ENCODE measurements around the gene CTNNBL1. TPM values are rescaled to one million over a fixed set of nuclear protein-coding genes. Genes with fewer than 3 reads are reported as not detected.
"Not testable (repeated sequence)": the region's sequence is repeated elsewhere in the genome, so short reads cannot be mapped to it uniquely, and the experiment has no call there.

Gene CTNNBL1
- total RNA-seq, 1 donor: 19.5 TPM

DNA sequence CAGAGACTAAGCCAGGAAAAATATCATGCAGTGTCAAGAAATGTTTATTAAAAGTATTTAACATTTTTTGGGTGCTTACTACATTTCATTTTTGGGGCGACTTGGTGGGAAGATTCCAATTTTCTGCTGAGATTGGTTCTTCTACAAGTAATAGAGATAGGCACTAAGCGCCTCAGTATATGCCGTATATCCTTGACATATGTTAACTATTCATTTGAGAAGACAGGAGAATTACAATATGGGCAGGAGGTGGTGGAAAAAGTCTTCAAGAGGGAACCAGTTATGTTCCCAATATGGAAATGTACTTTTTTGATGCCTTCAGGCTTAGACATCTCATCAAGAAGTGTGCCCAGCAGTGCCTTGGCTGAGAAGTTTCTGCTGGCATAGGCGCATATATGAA is 6.5 kb downstream of the CTNNBL1 start:
- no peak overlapping the region for H2AFZ ChIP-seq (ENCODE audit: low read length)
- no peak for DNase-seq (ENCODE audit: insufficient read length, low spot score, missing footprints)
- no peak overlapping the region for H3K4me2 ChIP-seq (ENCODE audit: insufficient read depth, low read length)
- H4K20me1 ChIP-seq (ENCODE audit: insufficient read depth, low read length): peaks cover 27% of the 10 kb centered on the region
- no peak overlapping the region for H3K27ac ChIP-seq (ENCODE audit: low read depth, low read length)
- no peak overlapping the region for H3K4me3 ChIP-seq (ENCODE audit: insufficient read depth, low read length)
- H3K4me1 ChIP-seq (ENCODE audit: insufficient read depth, low read length): no peaks in the 10 kb centered on the region
- H3K36me3 ChIP-seq (ENCODE audit: insufficient read depth, low read length): peaks cover 4% of the 10 kb centered on the region
- TF ChIP-seq, protein P1, sequence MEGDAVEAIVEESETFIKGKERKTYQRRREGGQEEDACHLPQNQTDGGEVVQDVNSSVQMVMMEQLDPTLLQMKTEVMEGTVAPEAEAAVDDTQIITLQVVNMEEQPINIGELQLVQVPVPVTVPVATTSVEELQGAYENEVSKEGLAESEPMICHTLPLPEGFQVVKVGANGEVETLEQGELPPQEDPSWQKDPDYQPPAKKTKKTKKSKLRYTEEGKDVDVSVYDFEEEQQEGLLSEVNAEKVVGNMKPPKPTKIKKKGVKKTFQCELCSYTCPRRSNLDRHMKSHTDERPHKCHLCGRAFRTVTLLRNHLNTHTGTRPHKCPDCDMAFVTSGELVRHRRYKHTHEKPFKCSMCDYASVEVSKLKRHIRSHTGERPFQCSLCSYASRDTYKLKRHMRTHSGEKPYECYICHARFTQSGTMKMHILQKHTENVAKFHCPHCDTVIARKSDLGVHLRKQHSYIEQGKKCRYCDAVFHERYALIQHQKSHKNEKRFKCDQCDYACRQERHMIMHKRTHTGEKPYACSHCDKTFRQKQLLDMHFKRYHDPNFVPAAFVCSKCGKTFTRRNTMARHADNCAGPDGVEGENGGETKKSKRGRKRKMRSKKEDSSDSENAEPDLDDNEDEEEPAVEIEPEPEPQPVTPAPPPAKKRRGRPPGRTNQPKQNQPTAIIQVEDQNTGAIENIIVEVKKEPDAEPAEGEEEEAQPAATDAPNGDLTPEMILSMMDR (IDR thresholded peaks at IDR 0.05; ENCODE audit: extremely low read depth, low read depth, low read length): no peak
- H3K9me3 ChIP-seq (ENCODE audit: low read depth, low read length): no peaks in the 10 kb centered on the region
- peaks cover 85% of the 10 kb centered on the region for H3K79me2 ChIP-seq (ENCODE audit: insufficient read depth, low read length)
- H3K27me3 ChIP-seq (ENCODE audit: insufficient read depth, low read length): no peaks in the 10 kb centered on the region

DNA sequence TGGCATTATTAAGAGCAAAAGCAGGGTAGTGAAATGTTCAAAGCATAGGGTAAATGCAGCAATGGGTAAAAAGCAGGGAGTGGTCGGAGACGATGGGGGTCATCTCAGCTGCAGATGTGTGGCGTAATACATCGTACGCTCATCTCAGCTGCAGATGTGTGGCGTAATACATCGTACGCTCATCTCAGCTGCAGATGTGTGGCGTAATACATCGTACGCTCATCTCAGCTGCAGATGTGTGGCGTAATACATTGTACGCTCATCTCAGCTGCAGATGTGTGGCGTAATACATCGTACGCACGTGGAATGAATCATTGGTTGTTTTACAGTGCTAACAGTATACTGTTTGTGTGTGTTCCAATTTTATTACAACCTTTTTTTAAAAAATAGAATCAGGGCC is 7.8 kb downstream of the CTNNBL1 start:
- H3K36me3 ChIP-seq (ENCODE audit: insufficient read depth, low read length); H3K4me3 ChIP-seq (ENCODE audit: insufficient read depth, low read length); H3K27me3 ChIP-seq (ENCODE audit: insufficient read depth, low read length); H3K4me2 ChIP-seq (ENCODE audit: insufficient read depth, low read length); H3K27ac ChIP-seq (ENCODE audit: low read depth, low read length); DNase-seq (ENCODE audit: insufficient read length, low spot score, missing footprints); H3K4me1 ChIP-seq (ENCODE audit: insufficient read depth, low read length); H2AFZ ChIP-seq (ENCODE audit: low read length); H3K9me3 ChIP-seq (ENCODE audit: low read depth, low read length): not testable (repeated sequence)
- H3K79me2 ChIP-seq (ENCODE audit: insufficient read depth, low read length): peaks cover 82% of the 10 kb centered on the region
- H4K20me1 ChIP-seq (ENCODE audit: insufficient read depth, low read length): peaks cover 32% of the 10 kb centered on the region

DNA sequence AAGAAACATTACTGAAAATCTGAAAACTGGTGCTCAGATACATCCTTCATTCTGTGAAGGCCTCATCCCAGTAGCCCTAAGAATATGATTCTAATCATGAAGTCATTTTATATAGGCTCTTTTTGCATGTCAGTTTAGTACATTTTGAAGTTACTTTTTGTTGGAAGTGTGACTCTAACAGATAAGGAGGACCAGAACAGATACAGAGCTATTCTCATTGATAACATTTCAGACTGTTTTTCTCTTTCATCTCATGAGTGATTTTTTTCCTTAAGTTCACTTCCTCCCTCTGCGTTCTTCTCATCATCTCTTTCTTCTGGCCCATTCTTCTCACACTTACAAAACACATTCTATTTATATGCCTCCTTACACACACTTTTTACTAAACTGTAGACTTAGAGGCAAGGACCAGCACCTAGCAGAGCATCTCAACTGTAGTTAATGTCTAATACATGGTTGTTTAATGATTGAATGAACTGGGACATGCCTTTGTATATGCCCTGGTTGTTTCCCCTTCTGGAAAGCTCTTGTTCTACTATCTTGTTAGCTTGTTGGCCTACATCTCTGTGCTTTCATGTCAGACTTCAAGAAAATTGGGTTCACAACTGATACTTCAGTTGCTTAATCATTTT is 8.7 kb downstream of the CTNNBL1 start:
- TF ChIP-seq, protein P1 (IDR thresholded peaks at IDR 0.05; ENCODE audit: extremely low read depth, low read depth, low read length): no peak
- no peaks in the 10 kb centered on the region for H3K4me1 ChIP-seq (ENCODE audit: insufficient read depth, low read length)
- H3K27ac ChIP-seq (ENCODE audit: low read depth, low read length): no peak overlapping the region
- H3K4me3 ChIP-seq (ENCODE audit: insufficient read depth, low read length): no peak overlapping the region
- no peaks in the 10 kb centered on the region for H3K36me3 ChIP-seq (ENCODE audit: insufficient read depth, low read length)
- no peaks in the 10 kb centered on the region for H3K9me3 ChIP-seq (ENCODE audit: low read depth, low read length)
- no peak overlapping the region for H3K4me2 ChIP-seq (ENCODE audit: insufficient read depth, low read length)
- no peaks in the 10 kb centered on the region for H3K27me3 ChIP-seq (ENCODE audit: insufficient read depth, low read length)
- peaks cover 36% of the 10 kb centered on the region for H4K20me1 ChIP-seq (ENCODE audit: insufficient read depth, low read length)
- H2AFZ ChIP-seq (ENCODE audit: low read length): no peak overlapping the region
- H3K79me2 ChIP-seq (ENCODE audit: insufficient read depth, low read length): peaks cover 83% of the 10 kb centered on the region
- no peak for DNase-seq (ENCODE audit: insufficient read length, low spot score, missing footprints)

DNA sequence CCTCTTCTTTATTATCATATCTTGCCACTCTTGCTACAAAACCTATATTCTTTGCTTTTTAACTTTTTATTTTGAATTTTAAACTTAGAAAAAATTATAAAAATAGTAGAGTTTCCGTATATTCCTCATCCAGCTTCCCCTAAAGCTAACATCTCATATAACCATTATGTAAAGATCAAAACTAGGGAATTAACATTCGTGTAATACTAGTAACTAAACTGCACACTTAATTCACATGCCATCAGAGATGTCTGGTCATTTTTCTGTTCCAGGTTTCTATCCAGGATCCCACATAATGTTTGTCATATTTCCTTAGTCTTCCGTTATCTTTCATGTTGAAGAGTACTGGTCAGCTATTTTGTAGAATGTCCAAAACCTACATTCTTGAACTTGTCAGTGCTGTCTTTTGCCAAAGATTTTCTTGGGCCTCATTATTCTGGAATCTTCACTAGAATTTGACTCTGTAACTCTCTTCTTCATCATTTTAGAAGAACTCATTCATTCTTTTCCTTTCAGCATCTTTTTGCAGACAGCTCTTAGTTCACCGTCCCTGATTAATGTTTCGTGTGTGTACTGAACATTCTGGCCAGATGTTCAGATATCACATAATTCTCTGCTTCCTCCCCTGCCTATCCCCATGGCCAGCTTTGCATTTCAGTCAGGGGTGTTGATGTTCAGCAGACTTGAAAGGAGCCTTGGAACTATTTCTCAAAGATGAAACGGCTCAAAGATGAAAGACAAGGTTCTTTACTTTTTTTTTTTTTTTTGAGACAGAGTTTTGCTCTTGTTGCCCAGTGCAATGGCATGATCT is 9.4 kb downstream of the CTNNBL1 start:
- Histone ChIP-seq H3K79me2 (ENCODE audit: insufficient read depth, low read length) (peaks cover 83% of the 10 kb centered on the region), H3K4me1 (ENCODE audit: insufficient read depth, low read length) (no peaks in the 10 kb centered on the region)
- DNase-seq (ENCODE audit: insufficient read length, low spot score, missing footprints): no peak

More for the DNA sequence above, 9.4 kb downstream of the CTNNBL1 start:
- Histone ChIP-seq H3K9me3 (ENCODE audit: low read depth, low read length) (no peaks in the 10 kb centered on the region), H3K4me3 (ENCODE audit: insufficient read depth, low read length) (no peak overlapping the region), H3K36me3 (ENCODE audit: insufficient read depth, low read length) (no peaks in the 10 kb centered on the region), H4K20me1 (ENCODE audit: insufficient read depth, low read length) (peaks cover 42% of the 10 kb centered on the region), H3K4me2 (ENCODE audit: insufficient read depth, low read length) (no peak overlapping the region), H3K27ac (ENCODE audit: low read depth, low read length) (no peak overlapping the region), H2AFZ (ENCODE audit: low read length) (no peak overlapping the region), H3K27me3 (ENCODE audit: insufficient read depth, low read length) (no peaks in the 10 kb centered on the region)
- TF ChIP-seq, protein P1 (IDR thresholded peaks at IDR 0.05; ENCODE audit: extremely low read depth, low read depth, low read length): no peak

Data from osteoblast (primary cell).